Measurements from ENCODE around the gene BTBD16.
A peak's percentile ranks its signal among the peaks of the same experiment; 100 is the strongest.

BTBD16 gene

DNA sequence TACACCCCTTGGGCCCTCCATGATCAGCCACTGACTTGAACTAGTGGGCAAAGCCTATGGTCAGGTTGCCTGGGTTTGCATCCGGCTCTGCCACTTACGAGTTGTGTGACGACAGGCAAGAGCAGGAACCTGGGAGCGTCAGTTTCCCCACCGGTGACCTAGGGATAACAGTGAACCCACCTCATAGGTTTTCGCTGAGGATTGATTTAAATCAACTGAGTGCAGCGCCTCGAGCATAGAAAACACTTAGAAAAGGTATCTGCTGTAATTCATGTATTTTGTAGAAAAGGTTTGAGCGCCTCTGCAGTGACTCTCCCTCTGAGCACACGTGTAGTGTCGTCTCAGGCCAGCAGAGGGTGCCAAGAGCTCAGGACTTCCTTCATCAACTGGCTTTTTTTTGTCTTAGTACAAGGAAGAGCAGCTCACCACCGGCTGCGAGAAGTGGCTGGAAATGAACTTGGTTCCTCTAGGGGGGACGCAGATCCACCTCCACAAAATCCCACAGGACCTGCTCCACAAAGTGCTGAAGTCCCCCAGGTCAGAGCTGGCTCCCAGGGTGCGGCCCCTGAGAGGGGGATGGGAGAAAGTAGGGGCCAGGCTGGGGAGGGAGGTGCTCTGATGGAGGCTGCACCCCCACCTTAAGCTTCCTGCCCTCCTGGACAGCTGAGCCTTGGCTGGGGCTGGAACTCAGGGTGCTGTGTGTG lies 27.7 kb downstream of the BTBD16 start:
- no peaks in the 10 kb centered on the region for H3K9me3 ChIP-seq (replicated peaks; ENCODE audit: low read length)
- no peaks in the 10 kb centered on the region for H3K36me3 ChIP-seq (ENCODE audit: insufficient read depth, low read length)
- peaks cover 14% of the 10 kb centered on the region for H3K4me1 ChIP-seq (ENCODE audit: control insufficient read depth, insufficient read depth, low read length)
- H3K27me3 ChIP-seq (ENCODE audit: control insufficient read depth, insufficient read depth, low read length): peaks cover 5% of the 10 kb centered on the region
- H3K4me3 ChIP-seq (ENCODE audit: low read length): no peak overlapping the region
- no peak overlapping the region for H3K9ac ChIP-seq (ENCODE audit: low read depth, low read length)
- H3K4me2 ChIP-seq (ENCODE audit: low read length): peak overlapping the region; percentile 68

DNA sequence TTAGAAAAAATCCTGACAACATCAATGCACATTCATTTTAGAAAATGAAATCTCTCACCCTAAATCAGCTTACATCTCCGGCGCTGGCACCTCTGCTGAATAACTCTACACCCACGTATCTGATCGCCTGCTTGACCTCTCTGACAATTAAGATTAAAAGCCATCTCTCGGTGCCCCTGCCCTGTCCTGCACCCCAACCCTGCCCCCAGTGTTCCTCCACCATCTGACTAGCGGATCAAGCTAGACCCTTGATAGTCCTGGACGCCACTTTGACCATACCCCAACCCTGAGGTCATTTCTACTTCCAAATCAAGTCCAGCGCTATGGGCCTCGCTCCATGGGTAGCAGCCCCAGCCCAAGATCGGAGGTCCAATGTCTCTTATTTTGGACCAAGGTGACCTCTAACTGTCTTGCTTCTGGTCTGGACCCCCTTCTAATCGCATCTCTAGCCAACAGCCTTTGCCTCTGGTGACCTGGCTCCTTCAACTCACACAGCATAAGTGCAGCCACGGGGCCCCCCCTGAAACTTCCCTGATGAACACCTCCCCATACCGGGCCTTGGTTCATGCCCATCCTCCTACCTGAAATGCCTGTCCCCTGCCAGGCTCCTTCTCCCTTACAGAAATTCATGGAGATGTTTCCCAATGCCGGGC lies 28.5 kb downstream of the BTBD16 start:
- Histone ChIP-seq H3K9ac (ENCODE audit: low read depth, low read length) (no peak overlapping the region), H3K4me2 (ENCODE audit: low read length) (no peak overlapping the region), H3K36me3 (ENCODE audit: insufficient read depth, low read length) (no peaks in the 10 kb centered on the region), H3K4me3 (ENCODE audit: low read length) (no peak overlapping the region), H3K27me3 (ENCODE audit: control insufficient read depth, insufficient read depth, low read length) (peaks cover 5% of the 10 kb centered on the region), H3K4me1 (ENCODE audit: control insufficient read depth, insufficient read depth, low read length) (peaks cover 14% of the 10 kb centered on the region), H3K9me3 (replicated peaks; ENCODE audit: low read length) (no peaks in the 10 kb centered on the region)

DNA sequence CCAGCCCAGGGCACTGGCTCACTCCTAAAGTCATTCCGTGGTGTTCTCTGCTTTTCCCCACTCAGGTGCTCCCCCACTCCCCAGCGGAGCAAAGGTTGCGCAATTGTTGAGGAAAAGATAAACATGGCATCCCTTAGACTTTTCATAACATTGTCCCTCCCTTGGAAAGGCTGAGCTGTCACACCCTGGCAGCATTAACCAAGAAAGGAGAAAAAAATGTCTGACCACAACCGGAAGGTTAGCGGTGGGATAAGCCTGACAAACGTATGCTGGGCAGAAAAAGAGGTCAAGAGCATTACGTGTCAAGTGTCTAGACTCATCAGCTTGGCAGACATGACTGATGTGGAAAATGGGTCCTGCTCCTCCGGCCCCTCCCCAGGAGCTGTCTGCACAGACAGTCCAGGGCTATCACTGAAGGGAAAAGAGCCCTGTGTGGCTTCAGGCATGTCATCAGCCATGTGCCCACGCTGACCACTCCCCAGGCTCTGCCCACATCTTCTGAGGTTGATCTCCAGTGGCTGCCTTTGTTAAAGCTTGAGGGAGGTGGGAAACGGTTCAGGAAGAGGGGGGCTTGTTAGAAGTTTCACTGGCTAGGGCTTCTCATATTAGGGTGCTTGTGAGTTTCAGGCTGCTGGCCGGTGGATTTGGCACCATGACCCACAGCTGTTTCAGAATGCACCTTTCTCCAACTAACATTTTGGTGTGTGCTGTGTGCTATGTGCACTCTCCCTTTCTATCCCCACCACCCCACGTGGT lies 30.1 kb downstream of the BTBD16 start:
- peak overlapping the region; percentile 1 for H3K9ac ChIP-seq (ENCODE audit: low read depth, low read length)

DNA sequence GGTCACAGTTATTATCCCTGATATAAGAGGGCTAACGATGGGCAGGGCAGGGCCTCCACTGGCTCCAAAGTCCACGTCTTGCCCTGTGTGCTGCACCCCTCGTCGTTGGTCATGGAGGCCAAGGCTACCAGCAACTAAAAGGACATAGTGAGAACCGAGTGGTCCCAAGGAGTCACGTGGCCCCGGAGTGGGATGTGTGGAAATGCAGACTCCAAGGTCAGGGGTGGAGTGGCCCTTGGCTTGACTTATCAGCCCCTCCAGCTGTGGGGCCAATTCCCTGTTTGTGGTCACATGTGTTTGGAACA lies 30.7 kb downstream of the BTBD16 start:
- Histone ChIP-seq H3K9me3 (replicated peaks; ENCODE audit: low read length) (no peaks in the 10 kb centered on the region), H3K36me3 (ENCODE audit: insufficient read depth, low read length) (no peaks in the 10 kb centered on the region), H3K27me3 (ENCODE audit: control insufficient read depth, insufficient read depth, low read length) (peaks cover 4% of the 10 kb centered on the region), H3K9ac (ENCODE audit: low read depth, low read length) (peak overlapping the region; percentile 1), H3K4me3 (ENCODE audit: low read length) (no peak overlapping the region), H3K4me2 (ENCODE audit: low read length) (peak overlapping the region; percentile 23), H3K4me1 (ENCODE audit: control insufficient read depth, insufficient read depth, low read length) (peaks cover 14% of the 10 kb centered on the region)

More for the DNA sequence above, 30.1 kb downstream of the BTBD16 start:
- H3K4me3 ChIP-seq (ENCODE audit: low read length): no peak overlapping the region
- H3K9me3 ChIP-seq (replicated peaks; ENCODE audit: low read length): no peaks in the 10 kb centered on the region
- H3K4me1 ChIP-seq (ENCODE audit: control insufficient read depth, insufficient read depth, low read length): peaks cover 14% of the 10 kb centered on the region
- H3K4me2 ChIP-seq (ENCODE audit: low read length): peak overlapping the region; percentile 23
- no peaks in the 10 kb centered on the region for H3K36me3 ChIP-seq (ENCODE audit: insufficient read depth, low read length)
- H3K27me3 ChIP-seq (ENCODE audit: control insufficient read depth, insufficient read depth, low read length): peaks cover 5% of the 10 kb centered on the region

DNA sequence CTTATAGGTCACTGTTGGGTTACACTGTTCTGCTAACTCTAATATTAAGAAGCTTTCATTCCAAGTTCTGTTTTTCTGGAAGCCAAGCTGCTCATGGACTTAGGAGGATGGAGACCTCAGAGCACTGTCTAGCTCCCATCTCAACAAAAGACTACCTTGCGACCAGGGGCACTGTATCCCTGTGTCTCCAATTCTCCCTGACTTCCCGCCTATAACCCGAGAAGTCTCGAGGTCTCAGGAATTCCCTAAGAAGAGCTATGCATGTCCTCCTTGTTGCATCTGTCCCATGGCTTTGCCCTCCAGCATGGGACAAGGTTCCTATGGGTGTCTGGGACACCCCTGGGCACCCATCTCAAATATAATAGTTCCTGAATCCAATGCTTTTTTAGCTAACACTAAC lies 31.2 kb downstream of the BTBD16 start:
- no peak overlapping the region for H3K9ac ChIP-seq (ENCODE audit: low read depth, low read length)
- no peaks in the 10 kb centered on the region for H3K27me3 ChIP-seq (ENCODE audit: control insufficient read depth, insufficient read depth, low read length)
- H3K4me2 ChIP-seq (ENCODE audit: low read length): no peak overlapping the region
- H3K4me3 ChIP-seq (ENCODE audit: low read length): no peak overlapping the region
- H3K36me3 ChIP-seq (ENCODE audit: insufficient read depth, low read length): no peaks in the 10 kb centered on the region
- H3K4me1 ChIP-seq (ENCODE audit: control insufficient read depth, insufficient read depth, low read length): peaks cover 15% of the 10 kb centered on the region
- no peaks in the 10 kb centered on the region for H3K9me3 ChIP-seq (replicated peaks; ENCODE audit: low read length)

DNA sequence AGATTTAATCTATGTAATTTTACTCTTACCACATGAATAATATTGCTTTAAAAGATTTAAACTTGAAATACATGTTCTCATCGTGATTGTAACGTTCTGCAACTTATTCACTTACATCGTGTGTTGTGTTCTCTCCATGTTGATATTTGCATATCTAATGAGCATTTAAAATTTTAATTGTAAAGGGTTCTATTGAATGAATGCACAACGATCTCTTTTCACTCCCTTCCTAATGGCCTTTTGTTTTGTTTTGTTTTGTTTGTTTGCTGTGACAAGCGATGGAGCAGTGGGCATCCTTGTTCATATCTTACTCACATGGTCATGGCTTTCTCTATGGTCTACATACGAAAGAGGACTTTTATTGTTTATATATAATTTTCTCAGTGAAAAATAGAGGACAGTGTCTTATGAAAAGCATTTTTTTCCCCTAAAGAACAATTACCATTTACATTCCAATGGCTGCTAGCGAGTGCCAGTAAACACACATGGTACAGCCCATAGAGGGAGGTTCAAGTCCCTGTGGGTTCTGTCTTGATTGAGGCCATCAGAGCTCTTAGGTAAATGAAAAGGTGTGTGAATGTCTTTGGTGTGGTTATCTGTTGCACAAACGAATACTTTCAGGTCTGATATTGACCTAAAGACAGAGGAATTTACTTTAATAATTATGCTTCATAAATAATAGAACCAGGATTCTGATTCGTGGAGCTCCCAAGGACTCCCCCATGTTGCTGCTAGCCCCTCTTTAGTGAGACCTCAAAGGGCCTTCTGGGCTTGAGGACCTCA lies 32.4 kb downstream of the BTBD16 start:
- no peak overlapping the region for H3K9ac ChIP-seq (ENCODE audit: low read depth, low read length)
- H3K9me3 ChIP-seq (replicated peaks; ENCODE audit: low read length): no peaks in the 10 kb centered on the region
- no peaks in the 10 kb centered on the region for H3K36me3 ChIP-seq (ENCODE audit: insufficient read depth, low read length)
- no peak overlapping the region for H3K4me2 ChIP-seq (ENCODE audit: low read length)
- peaks cover 27% of the 10 kb centered on the region for H3K4me1 ChIP-seq (ENCODE audit: control insufficient read depth, insufficient read depth, low read length)
- no peak overlapping the region for H3K4me3 ChIP-seq (ENCODE audit: low read length)
- no peaks in the 10 kb centered on the region for H3K27me3 ChIP-seq (ENCODE audit: control insufficient read depth, insufficient read depth, low read length)

DNA sequence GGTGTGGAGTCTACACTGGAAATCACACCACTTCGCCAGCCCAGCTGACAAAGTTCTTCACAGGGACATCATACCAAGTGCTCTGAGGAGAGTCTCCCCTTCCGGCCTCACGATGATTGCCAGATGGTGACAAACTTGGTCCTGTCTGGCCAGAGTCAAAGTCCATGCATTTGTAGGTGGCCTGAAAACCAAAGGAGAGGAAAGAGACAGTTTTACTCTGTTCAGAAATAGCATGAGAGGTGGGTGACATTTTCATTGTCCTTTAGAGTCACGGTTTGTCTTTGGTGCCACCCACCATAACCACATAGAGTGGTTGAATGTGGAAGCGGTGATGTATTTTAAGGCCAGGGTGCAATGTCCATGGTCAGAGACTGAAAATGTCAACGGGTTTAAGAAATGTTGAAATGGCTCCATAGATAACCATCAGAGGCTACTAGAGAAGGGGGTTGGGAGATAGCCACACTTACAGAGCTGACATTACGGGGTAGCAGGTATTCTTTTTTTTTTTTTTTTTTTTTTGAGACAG lies 33.0 kb downstream of the BTBD16 start:
- no peak overlapping the region for H3K9ac ChIP-seq (ENCODE audit: low read depth, low read length)
- H3K4me1 ChIP-seq (ENCODE audit: control insufficient read depth, insufficient read depth, low read length): peaks cover 31% of the 10 kb centered on the region
- H3K9me3 ChIP-seq (replicated peaks; ENCODE audit: low read length): no peaks in the 10 kb centered on the region
- H3K4me3 ChIP-seq (ENCODE audit: low read length): no peak overlapping the region
- no peaks in the 10 kb centered on the region for H3K27me3 ChIP-seq (ENCODE audit: control insufficient read depth, insufficient read depth, low read length)
- H3K4me2 ChIP-seq (ENCODE audit: low read length): no peak overlapping the region
- no peaks in the 10 kb centered on the region for H3K36me3 ChIP-seq (ENCODE audit: insufficient read depth, low read length)

DNA sequence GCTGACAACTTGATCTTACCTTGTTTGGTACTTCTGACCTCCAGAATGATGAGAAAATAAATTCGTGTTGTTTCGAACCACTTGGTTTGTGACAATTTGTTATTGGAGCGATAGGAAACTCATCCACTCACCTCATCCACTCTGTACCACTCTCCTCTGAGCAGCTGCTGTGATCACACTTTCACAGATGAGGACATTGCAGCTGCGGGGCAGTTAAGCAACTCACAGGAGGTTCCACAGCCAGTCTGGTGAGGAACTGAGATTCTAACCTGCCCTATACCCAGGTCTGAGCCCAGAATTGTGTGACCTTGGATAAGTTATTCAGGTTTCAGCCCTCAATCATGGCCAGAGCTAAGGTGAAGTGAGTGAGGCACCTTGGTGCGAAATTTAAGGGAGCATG lies 35.2 kb downstream of the BTBD16 start:
- Histone ChIP-seq H3K4me2 (ENCODE audit: low read length) (no peak overlapping the region), H3K9ac (ENCODE audit: low read depth, low read length) (no peak overlapping the region), H3K9me3 (replicated peaks; ENCODE audit: low read length) (no peaks in the 10 kb centered on the region), H3K36me3 (ENCODE audit: insufficient read depth, low read length) (no peaks in the 10 kb centered on the region), H3K4me1 (ENCODE audit: control insufficient read depth, insufficient read depth, low read length) (peaks cover 25% of the 10 kb centered on the region), H3K27me3 (ENCODE audit: control insufficient read depth, insufficient read depth, low read length) (no peaks in the 10 kb centered on the region), H3K4me3 (ENCODE audit: low read length) (no peak overlapping the region)

DNA sequence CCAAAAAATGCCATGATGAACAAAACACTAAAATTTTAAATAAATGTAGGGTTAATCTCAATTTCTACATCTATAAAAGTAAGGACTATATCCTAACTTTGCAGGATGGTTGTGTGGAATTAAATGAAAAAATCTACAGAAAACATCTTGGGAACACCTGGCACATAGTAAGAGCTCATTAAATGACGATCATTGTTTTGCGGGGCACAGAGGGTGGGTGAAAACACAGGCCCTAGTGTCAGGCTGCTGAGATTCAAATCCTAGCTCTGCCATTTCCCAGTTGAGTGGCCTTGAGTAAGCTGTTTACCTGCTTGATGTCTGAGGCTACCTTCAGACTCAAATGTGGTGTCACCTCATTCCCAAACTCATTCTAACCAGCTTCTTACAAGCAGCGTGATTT lies 35.6 kb downstream of the BTBD16 start:
- Histone ChIP-seq H3K4me2 (ENCODE audit: low read length) (no peak overlapping the region), H3K27me3 (ENCODE audit: control insufficient read depth, insufficient read depth, low read length) (no peaks in the 10 kb centered on the region), H3K9me3 (replicated peaks; ENCODE audit: low read length) (no peaks in the 10 kb centered on the region), H3K36me3 (ENCODE audit: insufficient read depth, low read length) (no peaks in the 10 kb centered on the region), H3K4me3 (ENCODE audit: low read length) (no peak overlapping the region), H3K9ac (ENCODE audit: low read depth, low read length) (no peak overlapping the region), H3K4me1 (ENCODE audit: control insufficient read depth, insufficient read depth, low read length) (peaks cover 20% of the 10 kb centered on the region)

DNA sequence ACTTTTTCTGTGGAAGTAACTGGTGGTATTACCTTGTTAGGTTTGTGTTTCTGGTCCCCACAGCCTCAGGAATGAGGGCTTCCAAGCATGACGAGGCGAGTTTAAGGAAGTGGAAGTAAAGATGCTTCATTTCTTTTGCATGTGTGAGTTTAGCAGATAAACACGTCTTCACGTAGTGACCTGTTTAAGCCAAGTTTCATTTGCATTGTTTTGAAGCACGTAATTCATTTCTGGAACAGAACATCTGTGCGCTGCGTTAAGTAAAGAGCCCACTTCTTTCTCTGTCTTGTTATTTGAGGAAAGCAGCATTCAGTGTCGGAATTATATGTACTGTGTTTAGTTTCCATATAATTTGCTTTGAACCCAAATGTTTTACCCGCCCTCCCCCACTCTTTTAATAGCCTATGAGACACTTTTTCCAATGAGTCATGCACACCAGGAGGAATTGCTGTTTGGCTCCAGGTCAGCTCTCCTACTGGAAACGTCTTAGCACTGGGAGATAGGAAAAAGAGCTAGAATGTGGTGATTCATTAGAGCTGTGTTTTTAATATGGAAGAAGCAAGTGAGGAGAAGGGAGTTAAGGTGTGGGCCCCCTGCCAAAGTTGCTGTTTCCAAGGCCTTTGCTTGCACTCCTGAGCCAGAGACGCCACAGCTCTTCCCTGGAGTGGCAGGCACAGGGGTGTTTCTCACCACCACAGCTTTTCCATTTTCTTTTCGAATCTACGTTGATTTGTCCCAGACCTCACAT lies 36.7 kb downstream of the BTBD16 start:
- H3K4me3 ChIP-seq (ENCODE audit: low read length): peak overlapping the region; percentile 4
- peak overlapping the region; percentile 59 for H3K4me2 ChIP-seq (ENCODE audit: low read length)
- no peaks in the 10 kb centered on the region for H3K27me3 ChIP-seq (ENCODE audit: control insufficient read depth, insufficient read depth, low read length)
- peaks cover 17% of the 10 kb centered on the region for H3K4me1 ChIP-seq (ENCODE audit: control insufficient read depth, insufficient read depth, low read length)
- no peaks in the 10 kb centered on the region for H3K9me3 ChIP-seq (replicated peaks; ENCODE audit: low read length)
- H3K36me3 ChIP-seq (ENCODE audit: insufficient read depth, low read length): no peaks in the 10 kb centered on the region
- peak overlapping the region; percentile 34 for H3K9ac ChIP-seq (ENCODE audit: low read depth, low read length)

Measured in skeletal muscle satellite cell (primary cell).